Tongue (tissue), 2 donors: ENCODE measurements around the gene C13orf42. TPM values are rescaled to one million over a fixed set of nuclear protein-coding genes. Genes with fewer than 3 reads are reported as not detected.

ENCODE experiments used
- DNase-seq: peaks from one replicate; pipeline ENCODE4 v3.0.0-alpha.2; 2015
- total RNA-seq: library from RNA; depleted of rRNA; stranded (reverse); fragments of >200 nt; gene quantifications from one replicate; pipeline ENCODE4 v1.2.3, GENCODE V29; 2014

C13orf42 gene
- total RNA-seq, 1 donor from 2014 or later: not detected

DNA sequence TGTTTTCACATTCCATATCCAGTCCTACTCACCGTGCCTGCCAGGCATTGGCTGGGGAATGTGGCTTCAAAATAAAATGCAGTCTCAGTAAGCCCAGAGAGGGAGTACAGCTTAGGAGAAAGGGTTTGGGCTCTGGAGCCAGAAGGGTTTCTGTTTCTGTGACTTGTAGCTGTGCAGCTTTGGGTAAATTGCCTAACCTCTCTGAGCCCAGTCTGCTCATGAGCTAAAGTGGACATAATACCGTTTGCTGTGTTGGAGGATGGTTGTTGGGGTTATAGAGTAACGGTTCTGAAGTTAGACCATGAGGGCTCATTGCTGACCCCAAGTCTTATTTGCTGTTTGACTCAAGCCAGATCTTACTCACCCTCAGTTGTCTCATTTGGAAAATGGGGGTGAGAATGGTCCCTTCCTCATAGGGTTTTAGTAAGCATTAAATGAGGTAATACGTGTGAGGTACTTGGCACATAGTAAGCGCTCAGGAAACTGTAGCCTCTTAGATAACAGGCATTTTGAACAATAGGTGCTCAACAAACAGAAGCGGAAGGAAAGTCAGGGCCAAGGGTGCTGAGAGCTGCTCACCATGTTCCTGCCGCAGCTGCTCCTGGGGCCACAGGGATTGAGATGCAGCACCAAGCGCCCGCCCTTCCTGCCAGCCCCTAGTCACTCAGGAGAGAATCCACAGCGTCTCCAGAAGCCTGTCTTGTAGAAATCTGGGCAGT lies 45.5 kb downstream of the C13orf42 start:
- no peak for DNase-seq

DNA sequence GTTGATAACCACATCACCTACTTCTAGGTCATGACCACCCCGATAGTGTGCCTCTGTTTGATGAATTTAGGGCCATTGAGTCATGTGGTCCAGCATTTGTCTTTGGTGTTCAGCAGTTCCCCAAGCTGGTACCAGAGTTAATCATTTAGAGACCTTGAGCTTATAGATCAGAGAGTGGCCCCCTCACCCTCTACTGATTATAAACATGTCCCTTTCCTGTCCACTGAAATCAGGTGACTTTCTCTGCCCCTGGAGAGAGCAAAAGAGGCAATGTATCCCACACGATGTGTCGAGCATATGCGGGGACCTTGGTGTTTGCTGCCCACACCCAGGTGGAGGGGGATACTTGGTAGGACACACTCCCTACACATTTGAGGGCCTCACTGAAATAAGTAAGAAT lies 46.3 kb downstream of the C13orf42 start:
- DNase-seq: no peak

DNA sequence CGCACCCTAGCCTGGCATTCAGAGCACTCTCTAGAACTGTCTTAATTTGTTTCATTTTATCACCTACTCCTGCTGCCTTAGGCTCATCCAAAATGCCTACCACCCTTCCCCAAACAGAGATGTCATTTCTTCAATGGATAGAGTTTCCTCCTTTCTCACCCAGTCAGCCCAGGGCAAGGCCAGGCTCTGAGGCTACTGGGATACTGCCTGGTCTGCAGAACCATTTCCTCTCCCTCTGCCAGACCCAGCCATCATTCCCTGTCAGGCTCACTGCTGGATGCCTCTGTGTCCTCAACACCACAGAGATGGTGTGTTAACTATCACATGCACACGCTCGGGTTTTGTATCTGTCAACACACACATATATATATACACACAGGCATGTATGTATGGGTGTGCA lies 47.2 kb downstream of the C13orf42 start:
- DNase-seq: no peak

DNA sequence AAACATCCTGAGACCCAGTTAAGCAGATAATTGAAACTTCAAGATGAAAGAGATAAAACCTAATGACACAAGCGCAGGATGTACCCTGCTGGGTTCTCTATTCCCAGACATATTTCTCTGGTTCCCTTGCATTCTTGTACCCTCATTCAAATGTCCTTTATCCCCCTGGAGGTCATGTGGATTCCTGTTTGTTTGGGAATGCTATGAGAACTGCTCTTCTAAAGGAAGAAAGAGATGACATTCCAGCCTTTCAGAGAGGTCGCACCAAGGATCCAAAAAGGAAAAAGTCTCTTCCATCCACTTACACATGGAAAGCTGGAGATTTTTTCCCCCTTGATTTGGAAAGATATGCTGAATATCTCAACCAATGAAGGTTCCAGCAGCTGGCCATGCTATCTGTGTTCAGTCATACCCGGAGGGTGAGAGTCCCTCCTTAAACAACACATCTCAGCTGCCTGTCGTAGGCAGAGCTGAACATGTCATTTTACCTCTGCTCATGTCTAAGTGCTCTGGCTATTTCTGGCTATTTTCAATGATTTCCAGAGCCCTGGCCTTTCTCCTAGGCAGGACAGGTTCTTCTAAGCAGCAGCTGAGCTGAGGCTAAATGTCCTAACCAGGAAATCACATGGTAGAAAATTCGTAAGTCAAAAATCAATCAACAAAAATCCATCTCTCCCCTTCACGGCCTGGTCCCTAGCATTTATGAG lies 52.5 kb downstream of the C13orf42 start:
- DNase-seq: no peak

DNA sequence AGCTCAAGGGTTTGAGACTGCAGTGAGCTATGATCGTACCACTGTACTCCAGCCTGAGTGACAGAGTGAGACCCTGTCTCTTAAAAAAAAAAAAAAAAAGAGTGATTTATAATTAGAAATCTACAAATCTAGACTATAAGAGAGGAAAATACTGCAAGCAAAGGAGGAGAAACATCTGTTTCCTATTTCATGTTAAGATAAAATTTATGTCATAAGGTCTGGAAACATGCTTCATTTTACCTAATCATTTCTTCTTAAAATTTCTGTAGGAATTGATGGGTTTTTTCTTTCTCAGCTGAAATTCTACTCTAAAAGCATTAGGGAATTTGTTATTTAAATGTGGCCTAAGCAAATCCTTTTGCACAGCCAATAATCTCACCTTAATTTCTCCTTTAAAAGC lies 53.2 kb downstream of the C13orf42 start:
- DNase-seq: no peak

DNA sequence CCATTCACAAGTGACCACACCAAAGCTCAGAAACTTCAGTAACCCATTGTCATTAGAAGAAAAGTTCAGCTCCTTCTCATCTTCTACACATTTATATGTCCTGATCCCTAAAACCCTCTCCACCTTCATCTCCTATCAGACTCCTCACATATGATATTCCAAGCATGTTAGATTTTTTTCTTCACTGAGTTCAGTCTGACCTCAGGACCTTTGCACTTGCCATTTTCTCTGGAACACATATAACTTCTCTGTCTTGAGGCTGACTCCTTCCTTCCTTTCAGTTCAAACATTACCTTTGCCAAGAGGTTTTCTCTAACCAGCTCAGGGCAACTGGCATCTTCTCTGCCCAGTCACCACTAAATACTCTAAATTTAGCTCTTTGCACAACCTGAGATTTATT lies 54.1 kb downstream of the C13orf42 start:
- no peak for DNase-seq

DNA sequence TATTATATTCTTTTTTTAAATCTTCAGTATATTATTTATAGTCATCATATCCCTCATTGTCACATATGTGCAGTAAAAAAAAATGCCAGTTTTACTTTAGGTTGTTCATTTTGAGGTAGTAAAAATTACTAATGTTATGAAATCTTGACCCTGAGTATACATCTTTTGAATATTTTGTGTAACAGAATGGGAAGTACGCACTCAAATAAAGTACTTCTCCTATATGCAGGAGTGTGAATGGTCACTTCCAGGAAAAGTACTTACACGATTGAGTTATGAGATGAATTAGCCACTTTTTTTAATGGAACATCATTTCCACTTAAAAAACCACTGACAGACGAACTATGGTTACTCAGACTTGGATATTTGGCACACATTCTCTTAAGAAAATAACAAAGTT lies 58.5 kb downstream of the C13orf42 start:
- no peak for DNase-seq

DNA sequence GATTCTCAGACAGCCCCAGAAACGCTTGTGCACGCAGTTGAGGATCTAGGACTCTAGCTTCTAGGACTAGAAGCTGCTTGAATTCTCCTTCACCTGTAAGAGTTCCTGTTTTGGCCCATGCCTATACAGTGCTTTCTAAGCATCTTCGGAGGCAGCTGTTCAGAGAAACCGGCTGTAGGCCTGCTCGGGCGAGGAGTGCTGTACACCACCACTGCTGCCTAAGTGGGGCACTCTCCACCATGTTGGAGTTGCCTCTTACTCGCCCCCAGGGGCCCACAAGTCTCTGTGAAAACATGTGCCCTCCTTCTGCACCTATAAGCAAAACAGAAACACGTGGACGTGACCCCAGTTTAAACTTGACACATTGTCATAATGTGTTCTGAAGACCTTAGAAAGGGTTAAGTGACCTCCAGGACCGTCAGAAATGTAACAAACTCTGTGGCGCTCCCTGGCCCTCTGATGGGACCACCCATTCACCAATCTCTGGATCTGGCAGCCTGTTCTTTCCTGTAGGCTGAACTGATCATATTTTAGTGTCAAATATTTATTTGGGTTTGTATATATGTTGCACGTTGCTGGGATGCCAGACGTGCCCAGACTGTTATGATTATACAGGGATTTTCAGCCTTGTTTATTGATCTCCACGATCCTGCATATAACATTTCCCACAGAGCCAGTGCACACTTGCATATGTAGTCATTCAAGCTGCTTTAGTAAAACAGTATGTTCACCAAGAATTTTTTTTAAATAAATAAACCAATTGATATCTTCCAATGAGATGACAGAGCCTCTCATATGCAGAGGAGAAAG lies 60.8 kb downstream of the C13orf42 start:
- DNase-seq: no peak

DNA sequence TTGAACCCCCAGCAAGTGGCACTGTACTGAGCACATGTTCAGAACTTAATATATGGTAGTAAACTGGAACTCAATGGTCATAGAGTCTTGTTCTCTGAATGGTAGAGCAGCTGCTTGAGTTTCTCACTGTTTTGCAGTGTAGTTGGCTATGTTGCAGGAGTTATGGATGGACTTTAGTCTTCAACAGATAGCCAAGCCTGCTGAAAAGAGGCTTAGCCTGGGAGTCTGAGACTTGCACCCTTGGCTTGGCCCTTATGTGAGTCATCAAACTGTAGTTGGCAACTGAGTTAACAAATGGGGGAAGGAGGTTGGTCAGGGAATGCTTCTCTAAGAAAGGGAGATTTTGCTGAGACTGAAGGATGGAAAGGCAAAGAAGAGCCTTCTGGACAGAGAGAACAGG lies 62.5 kb downstream of the C13orf42 start:
- DNase-seq: no peak

DNA sequence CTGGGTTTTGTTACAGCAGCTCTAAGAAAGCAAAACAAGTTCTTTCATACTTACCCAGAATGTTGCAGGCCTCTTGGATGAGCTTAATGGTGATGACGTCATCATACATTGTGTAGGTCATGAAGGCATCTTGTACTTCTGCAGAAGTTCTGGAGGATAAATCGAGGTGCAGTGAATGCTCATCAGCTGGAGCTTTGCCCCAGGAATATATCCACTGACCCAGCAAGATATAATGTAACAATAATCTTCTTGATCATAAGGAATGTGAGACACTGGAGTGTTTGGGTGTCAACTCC lies 63.0 kb downstream of the C13orf42 start:
- DNase-seq: no peak

DNA sequence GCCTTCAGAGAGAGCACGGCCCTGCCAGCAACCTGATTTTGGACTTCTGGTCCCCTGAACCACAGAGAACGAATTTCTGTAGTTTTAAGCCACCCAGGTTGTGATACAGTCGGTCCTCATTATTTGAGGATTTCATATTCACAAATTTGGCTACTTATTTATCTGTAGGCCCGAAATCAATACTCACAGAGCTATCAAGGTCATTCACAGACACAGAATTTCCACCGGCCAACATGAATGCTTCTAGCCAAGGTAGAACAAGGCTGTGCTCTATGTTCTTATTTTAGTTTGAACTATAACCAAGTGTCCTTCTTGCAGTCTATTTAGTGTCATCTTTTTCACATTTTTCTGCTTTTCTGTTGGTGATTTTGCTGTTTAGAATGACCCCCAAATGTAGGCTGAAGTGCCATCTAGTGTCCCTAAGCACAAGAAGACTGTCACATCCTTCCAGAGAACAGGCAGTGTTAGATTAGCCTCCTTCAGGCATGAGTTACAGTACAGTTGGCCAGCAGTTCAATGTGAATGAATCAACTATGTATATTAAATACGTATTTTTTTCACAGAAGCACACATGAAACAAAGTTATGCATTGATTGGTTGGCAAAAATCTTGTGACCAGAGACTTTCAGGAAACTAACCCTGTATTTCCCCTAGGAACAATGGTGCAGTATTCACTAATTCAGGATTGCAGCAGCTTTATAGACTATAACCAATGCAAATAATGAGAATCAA lies 63.5 kb downstream of the C13orf42 start:
- DNase-seq: no peak

DNA sequence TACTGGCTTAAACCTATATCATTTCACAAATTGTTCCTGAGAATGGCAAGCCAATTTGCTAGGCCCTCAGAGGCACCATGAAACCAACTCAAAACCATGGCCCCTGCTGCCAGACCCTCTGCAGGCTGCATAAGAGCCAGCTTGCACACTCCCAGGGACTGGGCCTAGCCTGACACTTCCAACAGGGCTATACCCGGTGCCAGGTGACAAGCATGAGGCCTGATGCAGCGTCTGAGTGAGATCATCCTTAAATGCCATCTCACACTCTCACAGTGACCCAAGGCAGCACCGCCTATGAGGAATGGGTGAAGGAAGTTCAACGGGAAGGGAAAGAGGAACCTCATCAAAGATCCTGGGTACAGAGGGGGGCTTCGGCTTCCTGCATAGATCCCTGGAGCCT lies 65.6 kb downstream of the C13orf42 start:
- DNase-seq: no peak

DNA sequence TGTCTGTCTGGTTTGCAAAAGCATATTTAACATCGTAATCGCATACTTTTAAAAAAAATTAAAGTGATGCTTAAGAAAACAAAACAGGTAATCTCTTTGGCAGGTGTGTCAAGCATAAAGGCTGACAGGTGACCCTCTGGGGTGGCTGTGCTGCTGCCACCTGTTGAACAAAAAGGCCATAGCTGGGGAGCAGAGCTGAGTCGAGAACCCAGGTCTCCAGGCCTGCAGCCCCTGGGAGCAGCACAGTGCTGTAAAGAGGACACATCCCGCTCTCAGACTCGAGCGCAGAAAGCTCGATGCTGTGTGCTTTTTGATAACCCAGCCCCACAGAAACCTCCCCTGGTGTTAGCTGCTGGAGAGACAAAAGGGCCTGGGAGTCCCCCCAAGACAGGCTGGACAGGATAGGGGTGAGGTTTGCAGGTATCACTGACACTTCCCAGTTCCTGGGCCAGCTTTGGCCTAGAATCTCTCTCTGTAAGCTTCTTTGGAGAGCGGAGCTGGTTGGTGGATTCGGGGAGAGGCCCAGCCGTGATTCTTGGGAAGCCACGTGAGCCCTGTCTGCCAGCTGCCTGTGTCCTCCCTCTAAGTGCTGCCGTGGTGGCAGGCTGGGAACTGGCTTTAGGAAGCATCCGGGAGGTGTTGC lies 66.9 kb downstream of the C13orf42 start:
- DNase-seq: peak; percentile 36

DNA sequence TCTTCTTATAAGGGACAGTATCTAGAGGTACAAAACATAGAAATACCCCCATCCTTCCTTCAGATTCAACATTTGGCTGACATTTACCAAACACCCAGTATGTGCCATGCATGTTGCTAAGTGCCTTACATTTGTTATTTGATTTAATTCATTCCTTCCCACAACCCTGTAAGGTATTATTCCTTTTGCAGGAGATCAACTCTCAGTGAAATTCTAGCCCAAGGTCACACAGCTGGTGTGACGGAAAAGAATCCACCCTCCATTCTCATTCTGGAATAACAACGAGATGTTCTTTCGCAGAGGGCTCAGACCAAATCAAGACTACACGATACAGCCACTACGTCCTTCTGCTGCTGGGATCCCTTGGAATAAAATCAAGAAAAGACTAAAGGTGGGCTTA lies 67.8 kb downstream of the C13orf42 start:
- DNase-seq: peak; percentile 23

DNA sequence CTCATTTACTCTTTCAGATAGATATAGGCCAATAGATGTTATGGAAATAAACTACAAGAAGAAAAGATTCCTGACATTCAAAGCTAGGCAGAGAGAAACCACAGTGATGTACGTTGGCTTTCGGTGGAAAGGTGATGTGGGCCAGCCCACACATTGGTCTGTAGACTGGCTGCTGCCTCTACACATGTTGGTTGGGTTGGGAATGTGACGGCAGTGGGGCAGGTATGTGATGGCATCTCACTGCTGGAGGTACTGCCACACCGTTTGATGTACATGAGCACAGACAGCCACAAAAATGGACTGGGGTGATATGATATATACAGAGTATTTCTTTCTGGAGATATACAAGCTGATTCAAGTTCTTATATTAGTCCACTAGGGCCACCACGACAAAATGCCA lies 69.4 kb downstream of the C13orf42 start:
- no peak for DNase-seq

DNA sequence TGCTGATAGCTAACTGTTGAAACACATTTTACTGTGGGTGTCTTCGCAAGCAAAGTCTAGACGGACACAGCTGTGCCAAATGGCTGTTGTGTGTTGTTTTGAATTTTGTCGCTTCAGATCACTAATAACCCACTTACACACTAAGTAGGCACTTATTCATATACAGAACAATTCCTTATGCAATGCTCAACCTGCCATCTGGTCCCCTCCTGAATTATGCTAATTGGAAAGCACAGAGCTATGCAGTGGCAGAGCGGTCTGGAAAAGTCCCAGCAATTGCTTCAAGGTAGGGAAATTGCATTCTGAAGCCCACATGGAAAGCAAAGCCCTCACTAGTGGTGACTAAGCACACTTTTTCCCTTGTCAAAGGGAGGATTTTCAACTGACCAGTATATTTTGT lies 69.9 kb downstream of the C13orf42 start:
- no peak for DNase-seq

DNA sequence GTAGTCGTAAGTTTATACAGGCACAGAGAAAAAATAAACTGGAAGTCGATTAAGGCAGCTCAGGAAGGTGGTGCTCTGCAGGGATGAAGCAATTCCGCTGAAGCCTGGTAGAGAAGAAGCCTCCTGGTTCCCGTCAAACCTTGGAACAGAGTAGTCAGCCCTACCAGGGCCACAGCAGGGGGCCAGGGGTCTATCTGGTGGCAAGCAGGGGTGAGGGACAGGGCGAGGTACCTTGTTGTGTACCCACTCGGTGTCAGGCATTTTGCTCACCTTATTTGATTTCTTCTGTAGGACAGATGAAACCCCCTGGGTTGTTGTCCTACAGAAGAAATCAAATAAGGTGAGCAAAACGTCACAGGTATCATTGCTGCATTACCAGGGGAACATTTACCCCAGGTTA lies 70.6 kb downstream of the C13orf42 start:
- no peak for DNase-seq

DNA sequence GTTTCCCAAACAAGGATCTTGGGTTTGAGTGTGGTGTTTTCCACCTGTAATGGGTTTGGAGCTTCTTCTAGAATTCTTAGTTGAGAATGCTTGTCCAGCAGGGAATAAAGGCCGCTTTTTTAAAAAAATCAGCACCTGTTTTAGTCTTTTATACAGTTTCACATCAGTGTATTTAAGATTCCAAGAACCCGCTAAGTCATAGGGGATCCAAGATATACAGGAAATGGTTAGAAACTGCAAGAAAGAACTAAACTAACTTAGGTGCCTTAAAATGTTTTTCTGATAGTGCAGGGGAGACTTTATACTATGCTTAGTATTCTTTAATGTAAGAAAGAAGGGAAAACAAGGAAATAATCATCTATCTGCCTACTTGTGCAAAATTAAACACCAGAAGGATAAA lies 74.7 kb downstream of the C13orf42 start:
- no peak for DNase-seq

DNA sequence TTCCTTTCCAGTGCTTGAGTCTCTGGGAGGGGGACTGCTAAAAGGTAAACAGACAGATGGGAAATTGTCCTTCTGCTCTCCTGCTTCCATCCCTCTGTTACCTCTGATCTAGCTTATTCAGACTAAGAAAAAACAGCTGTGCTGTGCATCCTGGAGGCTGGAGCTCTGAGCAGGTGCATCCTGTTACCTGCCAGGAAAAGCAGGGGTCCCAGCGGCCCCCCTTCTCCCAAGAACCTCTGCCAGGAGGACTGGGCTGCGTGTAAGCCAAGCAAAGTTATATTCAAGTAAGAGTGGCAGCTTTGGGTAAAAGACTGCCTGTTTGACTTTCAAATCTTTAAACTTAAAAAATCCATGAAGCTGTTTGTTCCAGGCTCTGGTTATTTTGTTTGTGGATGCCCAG lies 75.1 kb downstream of the C13orf42 start:
- DNase-seq: no peak

DNA sequence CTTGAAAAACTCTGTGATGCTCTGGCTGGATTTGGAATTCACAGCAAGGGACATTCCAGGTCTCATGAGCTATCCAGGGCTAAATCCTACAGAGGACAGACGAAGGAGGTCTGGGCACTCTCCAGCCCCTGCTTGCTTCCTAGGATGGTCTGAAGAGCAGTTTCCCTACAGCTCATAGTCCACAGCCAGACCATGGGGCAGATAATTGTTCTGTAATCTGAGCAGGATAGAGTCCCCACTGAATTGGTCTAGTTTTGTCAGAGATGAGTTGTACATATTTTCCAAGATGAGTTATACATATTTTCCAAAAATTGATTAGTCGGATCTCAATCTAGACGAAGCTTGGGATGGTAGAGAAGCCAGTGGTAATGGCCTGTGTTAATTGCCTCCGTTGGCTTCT lies 75.6 kb downstream of the C13orf42 start:
- no peak for DNase-seq

DNA sequence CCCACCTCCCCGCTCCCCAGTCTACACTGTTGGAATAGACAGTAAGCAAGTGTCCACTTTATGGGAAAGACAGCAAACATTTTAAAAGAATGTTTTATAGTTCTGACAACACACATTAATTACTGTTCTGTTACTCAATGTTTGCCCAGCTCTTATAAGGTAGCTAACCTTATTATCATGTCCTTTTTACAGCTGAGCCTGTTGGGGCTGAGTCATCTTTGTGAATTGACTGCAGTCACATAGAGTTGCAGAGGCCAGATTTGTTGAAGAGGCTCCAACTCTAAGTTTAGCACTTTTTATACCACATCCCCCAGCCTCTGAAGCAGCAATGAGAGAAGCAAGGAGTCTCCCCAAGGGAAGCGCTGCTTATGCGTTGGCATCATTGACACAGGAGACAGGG lies 76.2 kb downstream of the C13orf42 start:
- no peak for DNase-seq

DNA sequence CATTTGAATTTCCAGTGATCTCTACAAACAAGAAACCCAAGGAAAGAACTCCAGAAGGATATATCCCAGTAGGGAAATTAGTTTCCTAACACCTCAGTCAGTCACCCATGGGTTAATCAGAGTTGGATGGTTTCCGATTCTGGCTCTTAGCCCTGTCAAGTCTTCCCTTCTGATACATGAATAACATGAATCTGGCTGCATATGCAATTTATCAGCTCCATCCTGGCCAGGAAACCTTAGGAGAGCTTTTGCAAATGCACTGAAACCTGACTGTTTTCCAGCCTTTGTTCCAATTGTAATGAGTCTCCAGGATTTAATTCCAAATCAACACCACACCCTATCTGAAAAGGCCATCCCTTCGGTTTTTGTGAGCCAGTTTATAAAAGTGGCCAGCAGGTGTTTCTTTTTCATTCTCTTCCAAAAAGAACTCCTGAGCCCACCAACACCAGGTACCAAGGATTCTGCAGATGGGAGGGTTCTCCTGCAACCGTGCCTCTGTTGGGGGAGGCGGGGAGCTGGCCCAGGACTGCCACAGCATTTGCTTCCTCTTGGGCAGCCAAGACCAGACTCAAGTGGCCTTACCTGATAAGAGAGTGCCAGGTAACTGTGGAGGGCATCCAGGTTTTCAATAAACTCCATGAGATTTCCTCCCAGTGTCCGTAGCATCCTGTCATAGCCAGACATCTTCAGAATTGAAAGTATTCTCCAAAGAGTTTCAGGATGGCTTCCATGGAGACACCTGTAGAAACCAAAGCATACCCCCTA lies 77.5 kb downstream of the C13orf42 start:
- no peak for DNase-seq
